ENCODE measurements around the gene FOXR2. TPM values are rescaled to one million over a fixed set of nuclear protein-coding genes. Genes with fewer than 3 reads are reported as not detected.

FOXR2 gene
- total RNA-seq, 1 experiment from 2014 or later: not detected

- ATAC-seq (no peak), DNase-seq (ENCODE audit: low spot score) (no peak)
- ChIA-PET POLR2A (no interaction called here), CTCF (no interaction called here)
- H3K27ac Mint-ChIP-seq: no peak overlapping the region
- peaks cover 66% of the 10 kb centered on the region for H3K9me3 Mint-ChIP-seq
- H3K4me3 Mint-ChIP-seq: no peak overlapping the region
- TF ChIP-seq ELF4 (CRISPR knock-in tag; IDR thresholded peaks at IDR 0.05; ENCODE audit: low read depth) (no peak), IRF2 (CRISPR knock-in tag; IDR thresholded peaks at IDR 0.05; ENCODE audit: borderline replicate concordance, low read depth) (no peak), ZNF317 (CRISPR knock-in tag; IDR thresholded peaks at IDR 0.05; ENCODE audit: borderline replicate concordance, low read depth) (no peak), NR2C2 (CRISPR knock-in tag; IDR thresholded peaks at IDR 0.05) (no peak), STAT6 (CRISPR knock-in tag; conservative IDR thresholded peaks at IDR 0.05; ENCODE audit: low read depth) (no peak), FOXP4 (CRISPR knock-in tag; IDR thresholded peaks at IDR 0.05) (no peak), FOXK1 (CRISPR knock-in tag; IDR thresholded peaks at IDR 0.05) (no peak), ZNF121 (CRISPR knock-in tag; IDR thresholded peaks at IDR 0.05) (no peak), E2F5 (CRISPR knock-in tag; IDR thresholded peaks at IDR 0.05) (no peak), ZNF423 (CRISPR knock-in tag; IDR thresholded peaks at IDR 0.05) (no peak), ZNF671 (CRISPR knock-in tag; IDR thresholded peaks at IDR 0.05) (no peak), E2F1 (CRISPR knock-in tag; IDR thresholded peaks at IDR 0.05) (no peak), NR3C1 (CRISPR knock-in tag; conservative IDR thresholded peaks at IDR 0.05; ENCODE audit: low read depth) (no peak), ZNF532 (CRISPR knock-in tag; IDR thresholded peaks at IDR 0.05; ENCODE audit: borderline replicate concordance) (no peak), RELA (CRISPR knock-in tag; IDR thresholded peaks at IDR 0.05; ENCODE audit: borderline replicate concordance) (no peak), HMGXB4 (CRISPR knock-in tag; IDR thresholded peaks at IDR 0.05) (no peak), ATF2 (CRISPR knock-in tag; IDR thresholded peaks at IDR 0.05; ENCODE audit: borderline replicate concordance, low read depth) (no peak), ZNF138 (CRISPR knock-in tag; conservative IDR thresholded peaks at IDR 0.05) (no peak)
- H3K27me3 Mint-ChIP-seq (ENCODE audit: low read depth): peaks cover 5% of the 10 kb centered on the region; the same call in 1 of the 2 replicates
- peaks cover 10% of the 10 kb centered on the region for H3K36me3 Mint-ChIP-seq
- H3K4me1 Mint-ChIP-seq: no peaks in the 10 kb centered on the region
These were observed 40.8 kb upstream of the FOXR2 start for GRCh38 chrX:55582447-55582846.
